Effector CD4-positive, alpha-beta T cell (primary cell): ENCODE data around the gene PCDH18.
"Not testable (repeated sequence)": the region's sequence is repeated elsewhere in the genome, so short reads cannot be mapped to it uniquely, and the experiment has no call there.

Source experiments
- DNase-seq: peaks from one replicate; pipeline ENCODE4 v3.0.0-alpha.2; 2020
- total RNA-seq: gene quantifications from one replicate; lab custom pipeline; 2026; lab: John Stamatoyannopoulos, UW

PCDH18 gene, protein sequence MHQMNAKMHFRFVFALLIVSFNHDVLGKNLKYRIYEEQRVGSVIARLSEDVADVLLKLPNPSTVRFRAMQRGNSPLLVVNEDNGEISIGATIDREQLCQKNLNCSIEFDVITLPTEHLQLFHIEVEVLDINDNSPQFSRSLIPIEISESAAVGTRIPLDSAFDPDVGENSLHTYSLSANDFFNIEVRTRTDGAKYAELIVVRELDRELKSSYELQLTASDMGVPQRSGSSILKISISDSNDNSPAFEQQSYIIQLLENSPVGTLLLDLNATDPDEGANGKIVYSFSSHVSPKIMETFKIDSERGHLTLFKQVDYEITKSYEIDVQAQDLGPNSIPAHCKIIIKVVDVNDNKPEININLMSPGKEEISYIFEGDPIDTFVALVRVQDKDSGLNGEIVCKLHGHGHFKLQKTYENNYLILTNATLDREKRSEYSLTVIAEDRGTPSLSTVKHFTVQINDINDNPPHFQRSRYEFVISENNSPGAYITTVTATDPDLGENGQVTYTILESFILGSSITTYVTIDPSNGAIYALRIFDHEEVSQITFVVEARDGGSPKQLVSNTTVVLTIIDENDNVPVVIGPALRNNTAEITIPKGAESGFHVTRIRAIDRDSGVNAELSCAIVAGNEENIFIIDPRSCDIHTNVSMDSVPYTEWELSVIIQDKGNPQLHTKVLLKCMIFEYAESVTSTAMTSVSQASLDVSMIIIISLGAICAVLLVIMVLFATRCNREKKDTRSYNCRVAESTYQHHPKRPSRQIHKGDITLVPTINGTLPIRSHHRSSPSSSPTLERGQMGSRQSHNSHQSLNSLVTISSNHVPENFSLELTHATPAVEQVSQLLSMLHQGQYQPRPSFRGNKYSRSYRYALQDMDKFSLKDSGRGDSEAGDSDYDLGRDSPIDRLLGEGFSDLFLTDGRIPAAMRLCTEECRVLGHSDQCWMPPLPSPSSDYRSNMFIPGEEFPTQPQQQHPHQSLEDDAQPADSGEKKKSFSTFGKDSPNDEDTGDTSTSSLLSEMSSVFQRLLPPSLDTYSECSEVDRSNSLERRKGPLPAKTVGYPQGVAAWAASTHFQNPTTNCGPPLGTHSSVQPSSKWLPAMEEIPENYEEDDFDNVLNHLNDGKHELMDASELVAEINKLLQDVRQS
- total RNA-seq = 0.94 reads per million

DNA sequence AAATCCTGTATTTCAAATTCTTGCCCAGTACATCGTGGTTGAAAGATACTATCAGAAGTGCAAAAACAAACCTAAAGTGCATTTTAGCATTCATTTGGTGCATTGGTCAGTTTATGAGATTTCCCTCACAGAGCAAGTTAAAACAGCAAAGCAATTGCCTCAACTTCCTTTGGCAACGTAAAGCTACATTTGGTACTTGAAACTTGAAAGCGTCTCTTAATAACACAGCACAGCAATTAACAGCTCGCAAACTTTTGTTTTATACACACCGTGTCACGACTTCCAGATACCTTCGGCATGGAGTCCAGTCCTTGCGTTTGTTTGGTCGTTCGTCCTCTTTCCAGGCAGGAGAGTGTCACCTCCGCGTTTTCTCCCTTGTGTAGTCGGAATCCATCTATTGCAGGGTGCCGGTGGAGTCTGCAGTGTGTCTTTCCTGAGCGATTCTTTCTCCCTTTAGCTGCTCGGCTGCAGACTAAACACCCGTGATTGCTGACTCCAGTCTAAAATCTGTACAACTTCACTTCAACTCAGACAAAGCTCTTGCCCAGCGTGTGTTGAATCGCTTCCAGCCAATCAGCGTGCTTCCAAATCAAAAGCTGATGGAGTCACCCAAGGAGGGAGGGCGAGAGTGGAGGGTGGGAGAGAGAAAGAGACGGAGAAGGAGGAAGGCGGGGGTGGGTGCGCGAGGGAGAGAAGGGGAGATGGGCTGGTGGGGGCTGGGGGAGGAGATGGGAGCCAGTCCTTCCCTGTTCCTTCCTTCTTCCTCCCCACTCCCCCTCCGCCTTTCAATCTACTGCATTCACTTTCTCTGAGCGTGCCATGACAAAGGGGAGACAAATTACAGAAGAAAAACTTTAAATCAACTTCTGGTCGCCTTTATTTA, at the start of gene PCDH18:
Gene PCDH18 (minus strand): TSS at position 509 of the 883 bp plus-strand sequence. CDS start 406 bp downstream, at position 103.
- DNase-seq = no peak

DNA sequence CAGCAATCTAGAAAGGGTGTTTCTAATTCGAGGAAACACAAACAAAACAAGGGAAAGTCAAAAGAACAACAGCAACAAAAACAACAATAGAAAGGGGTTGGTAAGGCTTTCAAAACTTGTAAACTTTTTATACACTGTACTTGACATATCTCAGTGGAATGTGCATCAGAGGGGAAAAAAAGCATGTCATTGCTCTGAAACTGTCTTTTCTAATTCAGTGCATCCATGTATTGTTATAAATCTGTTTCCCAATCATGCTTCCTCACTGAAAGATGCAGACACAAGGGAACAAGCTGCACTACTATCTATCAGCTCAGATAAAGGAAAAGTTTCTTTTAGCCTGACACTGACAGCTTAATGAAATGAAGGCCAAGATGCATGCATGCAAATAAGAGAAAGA, 44.2 kb upstream of the PCDH18 start:
- no peak for DNase-seq

DNA sequence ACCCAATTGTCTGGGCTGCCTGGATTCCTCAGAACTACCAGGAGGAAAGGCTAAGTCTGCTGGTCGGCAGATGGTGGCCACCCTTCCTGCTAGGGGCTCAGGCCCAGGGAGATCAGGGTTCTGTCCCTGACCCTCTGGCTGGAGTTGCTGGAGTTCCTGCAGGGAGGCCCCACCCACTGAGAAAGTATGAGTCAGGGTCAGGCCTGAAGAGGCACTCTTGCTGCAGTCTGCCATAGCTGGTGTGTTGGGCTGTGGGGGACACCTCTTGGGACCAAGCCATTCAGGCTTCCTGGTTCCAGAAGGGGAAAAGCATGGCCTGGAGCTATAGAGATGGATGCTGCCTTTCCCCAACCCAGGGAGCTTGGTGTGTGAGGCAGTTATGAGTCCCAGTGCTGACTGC, 40.4 kb upstream of the PCDH18 start:
- no peak for DNase-seq

DNA sequence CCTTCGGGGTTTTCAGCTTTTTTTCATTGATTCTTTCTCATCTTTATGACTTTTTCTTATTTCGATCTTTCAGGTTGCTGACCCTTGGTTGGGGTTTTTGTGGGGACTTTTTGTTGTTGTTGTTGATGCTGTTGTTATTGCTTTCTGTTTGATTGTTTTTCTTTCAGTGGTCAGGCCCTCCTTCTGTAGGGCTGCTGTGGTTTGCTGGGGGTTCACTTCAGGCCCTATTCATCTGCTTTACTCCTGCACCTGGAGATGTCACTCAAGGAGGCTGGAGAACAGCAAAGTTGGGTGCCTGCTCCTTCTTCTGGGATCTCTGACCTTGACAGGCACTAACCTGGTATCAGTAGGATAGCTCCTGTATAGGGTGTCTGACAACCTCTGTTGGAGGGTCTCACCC, 39.9 kb upstream of the PCDH18 start:
- DNase-seq = no peak

DNA sequence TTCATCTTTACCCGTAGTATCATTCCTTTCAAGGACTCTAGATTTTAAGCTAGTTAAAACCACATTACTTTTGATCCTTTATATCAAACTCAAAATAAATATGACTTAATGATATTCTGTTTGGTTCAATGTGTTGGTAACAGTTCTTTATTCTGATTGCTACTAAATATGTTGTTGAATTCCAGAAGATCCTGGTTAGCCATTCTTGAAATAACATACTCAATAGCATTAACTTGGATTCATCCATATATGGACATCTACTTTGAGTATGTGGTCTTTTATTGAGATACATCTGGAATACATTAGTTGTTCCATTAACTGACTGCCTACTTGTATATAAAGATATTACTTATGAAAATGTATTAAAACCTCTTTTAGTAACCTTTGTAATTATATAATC, 27.5 kb upstream of the PCDH18 start:
- DNase-seq = no peak

DNA sequence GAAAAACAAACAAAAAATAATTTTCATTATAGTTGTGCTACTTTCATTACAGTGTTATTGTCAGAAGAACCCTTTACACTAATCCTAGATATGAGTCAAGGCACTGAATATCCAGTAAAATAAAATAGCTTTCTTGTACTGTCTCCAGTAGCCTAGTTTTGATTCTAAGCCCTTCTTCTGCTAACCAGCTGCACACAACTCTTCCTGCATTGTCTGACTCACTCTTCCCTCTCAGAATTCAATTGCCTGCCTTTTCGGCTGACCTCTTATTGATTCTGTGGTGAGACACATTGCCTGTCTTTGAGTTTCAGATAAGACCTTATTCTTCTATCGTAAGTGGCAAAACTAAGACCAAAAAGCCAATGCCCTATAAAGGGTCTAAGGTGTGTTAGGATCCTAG, 26.7 kb upstream of the PCDH18 start:
- no peak for DNase-seq

DNA sequence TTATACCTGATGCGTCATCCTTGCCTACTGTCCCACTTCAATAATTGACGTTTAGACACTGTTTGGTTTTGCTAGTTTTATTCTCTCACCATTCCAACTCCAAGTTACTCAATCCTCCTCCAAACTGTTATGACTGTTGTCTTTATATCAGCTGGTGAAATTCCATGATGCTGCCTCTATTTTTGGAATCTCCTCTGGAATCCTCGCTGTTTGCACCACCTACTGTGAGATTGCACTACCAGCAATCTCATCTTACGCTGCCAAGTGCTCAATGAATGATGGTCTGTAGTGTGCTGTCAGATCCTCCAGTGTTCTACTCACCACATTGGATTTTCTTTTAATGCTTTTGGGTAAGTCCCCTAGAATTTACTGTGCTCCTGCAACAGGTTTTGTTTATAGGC, 13.2 kb upstream of the PCDH18 start:
- DNase-seq = no peak

DNA sequence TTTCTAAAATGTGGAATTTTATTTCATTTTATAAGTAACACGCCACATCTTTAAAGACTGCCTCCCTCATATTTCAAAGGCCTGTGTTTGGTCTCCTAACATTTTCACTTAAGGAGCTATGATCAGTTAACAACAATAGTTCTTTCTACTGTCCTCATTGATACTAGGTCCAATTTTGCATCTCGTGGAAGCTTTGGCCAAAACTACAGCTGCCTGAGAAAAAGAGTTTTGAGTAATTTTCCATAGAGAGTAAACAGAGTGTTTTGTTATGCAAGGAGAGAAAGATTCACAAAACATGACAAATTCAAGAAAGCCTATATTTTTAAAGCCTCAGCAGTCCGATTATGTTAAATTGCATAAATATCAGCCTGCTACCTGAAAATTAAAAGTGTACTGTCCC, 11.4 kb upstream of the PCDH18 start:
- DNase-seq = no peak

DNA sequence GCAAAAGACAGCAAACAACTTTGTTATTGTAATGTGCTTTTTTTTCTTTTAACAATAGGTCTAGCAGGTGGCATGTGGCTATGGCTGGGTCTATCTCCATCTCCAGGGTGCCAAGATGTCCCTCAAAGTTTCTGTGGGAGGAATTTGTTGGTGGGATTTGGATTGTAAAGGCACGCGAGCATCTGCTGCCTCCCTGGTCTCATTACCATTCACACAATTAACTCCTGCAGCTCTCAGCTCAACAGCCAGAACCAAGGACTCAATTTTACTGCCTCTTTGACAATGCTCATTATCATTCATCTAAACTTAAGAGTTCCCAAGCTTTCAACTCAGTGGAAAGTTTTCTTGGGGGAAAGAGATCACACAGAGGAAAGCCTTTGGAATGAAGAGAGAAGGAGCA, 10.9 kb upstream of the PCDH18 start:
- DNase-seq = no peak

DNA sequence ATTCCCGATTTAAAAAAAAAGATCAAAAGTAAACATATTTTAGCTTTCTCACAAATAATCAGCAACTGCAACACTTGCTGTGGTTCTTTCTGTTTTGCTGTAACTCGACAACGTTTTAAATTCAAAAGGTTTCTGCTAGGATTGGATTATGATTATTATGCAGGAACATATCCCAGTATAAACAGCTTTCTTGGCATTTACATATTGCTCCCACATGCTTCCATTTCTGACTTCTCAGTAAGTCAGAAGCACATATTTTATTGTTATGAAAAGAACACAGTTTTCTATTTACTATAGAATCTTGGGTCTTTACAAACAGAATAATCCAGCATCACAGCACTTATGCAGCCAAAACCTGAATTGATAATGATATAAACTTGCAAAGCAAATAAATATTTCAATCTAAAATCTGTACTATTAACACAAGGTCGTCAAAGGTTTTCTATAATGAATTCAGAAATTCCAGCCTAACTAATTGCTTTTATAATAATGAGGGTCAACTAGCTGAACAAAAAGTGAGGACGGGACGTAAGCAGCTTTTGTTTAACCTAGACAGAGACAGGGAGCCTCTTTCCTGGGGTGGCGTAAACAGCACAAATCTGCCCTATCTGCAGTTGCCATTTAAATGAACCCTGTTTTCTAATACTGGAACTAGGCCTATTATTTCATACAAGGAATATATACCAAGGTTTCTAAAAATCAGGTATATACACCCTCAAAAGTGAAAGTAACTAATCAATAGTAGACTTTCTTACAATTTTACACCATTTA, 9.8 kb upstream of the PCDH18 start:
- DNase-seq = no peak

DNA sequence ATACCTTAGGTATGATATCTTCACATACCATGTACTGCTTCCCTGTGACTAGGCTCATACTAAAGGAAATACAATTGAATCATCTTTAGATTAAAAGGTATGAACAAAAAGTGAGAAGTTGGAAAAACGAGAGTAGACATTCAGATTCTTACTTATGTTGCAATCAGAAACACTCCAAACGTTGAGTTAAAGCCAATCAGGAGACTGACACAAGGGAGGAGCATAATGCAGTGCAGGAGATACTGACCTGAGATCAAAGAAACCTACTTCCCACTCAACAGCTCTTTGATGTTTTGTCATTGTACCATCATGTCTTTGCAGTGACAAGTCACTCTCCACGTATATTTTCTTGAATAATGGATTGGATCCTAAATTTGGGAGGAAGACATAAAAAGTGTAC, 8.9 kb upstream of the PCDH18 start:
- no peak for DNase-seq

DNA sequence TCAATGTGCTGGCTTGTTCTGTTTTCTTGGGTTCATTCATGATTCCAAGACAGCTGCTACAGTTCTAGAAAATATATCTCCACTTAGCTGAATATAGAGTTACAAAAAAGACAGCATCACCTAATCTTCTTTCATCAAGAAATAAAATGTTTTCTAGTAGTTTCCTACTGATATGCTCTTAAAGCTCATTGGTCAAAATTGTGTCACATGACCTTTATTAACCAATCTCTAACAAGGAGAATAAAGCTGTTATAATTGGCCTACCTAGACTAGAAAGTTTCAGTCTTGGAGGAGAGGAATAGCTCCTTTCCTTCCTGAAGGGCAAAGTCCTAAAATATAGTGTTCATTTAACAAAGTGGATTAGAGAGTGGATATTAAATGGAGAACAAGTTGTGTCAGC, 8.1 kb upstream of the PCDH18 start:
- DNase-seq = no peak

DNA sequence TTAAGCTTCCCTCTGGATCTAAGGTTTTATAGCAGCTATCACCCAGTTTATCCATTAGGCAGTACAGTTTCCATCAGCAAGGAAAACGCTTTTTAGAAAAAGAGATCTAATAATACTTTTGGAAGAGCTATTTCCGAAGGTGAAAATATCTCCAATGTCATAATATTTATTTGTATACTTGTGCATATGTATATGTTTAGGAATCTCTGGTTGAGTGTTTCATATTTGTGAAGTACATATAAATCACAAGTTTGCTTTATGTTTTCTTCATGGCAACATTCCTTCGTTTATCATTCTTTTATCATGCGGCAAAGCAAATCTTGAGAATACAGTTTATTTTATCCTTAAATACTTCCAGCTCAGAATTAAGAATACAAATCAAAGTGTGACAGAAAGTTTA, 6.2 kb upstream of the PCDH18 start:
- no peak for DNase-seq

DNA sequence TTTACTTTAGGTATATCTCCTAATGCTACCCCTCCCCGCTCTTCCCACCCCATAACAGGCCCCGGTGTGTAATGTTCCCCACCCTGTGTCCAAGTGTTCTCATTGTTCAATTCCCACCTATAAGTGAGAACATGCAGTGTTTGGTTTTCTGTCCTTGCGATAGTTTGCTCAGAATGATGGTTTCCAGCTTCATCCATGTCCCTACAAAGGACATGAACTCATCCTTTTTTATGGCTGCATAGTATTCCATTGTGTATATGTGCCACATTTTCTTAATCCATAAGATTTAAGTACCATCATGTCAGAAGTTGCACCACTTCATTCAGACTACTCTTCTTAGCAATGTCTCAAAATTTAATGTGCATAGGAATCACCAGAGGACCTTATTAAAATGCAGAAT, 5.5 kb upstream of the PCDH18 start:
- DNase-seq = not testable (repeated sequence)

DNA sequence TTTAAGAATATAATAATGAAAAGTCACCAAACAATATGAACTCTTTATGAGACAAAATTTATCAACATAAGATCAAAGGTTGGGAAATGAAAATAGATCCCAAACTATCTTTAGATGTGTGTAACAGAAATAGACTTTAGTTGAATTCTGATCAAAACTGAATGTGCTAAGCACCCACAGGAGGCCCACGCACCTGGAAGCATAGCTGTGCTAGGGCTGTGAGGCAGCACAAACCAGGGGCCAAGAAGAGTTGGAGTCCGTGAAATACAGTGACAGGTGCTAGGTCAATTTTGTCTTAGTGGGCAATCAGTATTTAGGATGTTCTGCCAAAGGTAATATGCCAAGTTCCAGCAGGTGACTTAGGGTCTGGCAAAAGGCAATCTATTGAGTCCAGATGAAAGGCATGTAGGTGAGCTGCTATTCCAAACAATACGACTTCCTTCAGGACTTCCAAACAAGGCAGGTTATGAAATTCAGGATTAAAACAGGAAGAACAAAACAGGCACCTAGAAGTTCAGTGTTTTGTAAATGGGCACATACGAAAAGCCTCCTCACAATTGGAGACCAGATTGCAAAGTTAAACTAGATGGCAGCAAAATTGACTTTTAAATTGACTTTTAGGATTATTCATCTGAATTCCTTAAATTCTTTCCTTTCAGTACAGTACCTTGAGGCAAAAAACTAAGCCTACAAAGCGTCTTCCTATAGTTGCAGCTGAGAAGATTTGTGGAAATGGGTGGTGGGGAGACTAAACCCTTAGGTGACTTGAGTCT, 4.7 kb upstream of the PCDH18 start:
- no peak for DNase-seq

DNA sequence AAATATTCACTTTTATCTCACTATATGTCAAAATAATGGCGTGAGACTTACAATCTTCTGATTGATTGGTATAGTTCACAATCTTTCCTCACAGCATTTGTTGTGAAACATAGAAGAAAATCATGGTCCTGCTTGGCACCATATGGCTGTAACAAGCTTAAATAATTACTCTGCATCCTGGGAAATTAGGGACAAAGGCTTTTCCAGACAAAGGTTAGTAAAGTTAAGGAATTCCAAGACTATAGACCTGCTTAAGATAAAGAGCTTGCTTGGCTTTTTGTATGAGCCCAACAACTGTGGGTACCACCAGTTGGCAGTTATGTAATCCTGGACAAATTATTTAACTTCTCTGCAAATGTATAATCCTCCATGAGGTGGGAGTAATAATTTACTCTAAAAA, 3.4 kb upstream of the PCDH18 start:
- DNase-seq = no peak

DNA sequence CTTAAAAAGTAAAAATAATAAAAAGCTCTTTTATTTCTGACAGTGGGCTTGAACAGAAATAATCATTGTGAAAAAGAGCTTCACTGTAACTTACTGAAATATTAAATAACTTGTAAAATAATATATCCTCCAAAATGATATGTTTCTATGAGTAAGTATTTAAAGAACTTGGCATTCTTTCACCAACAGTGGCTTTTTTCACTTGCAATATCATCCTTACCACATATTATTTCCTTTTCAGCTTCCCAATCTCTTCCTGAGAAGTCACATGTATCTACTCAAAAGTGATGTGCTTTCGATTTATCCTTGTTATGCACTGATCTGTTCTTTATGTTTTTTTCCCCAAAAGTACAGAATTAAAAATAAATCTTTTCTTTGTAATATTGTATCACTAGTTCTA, 2.2 kb upstream of the PCDH18 start:
- no peak for DNase-seq

DNA sequence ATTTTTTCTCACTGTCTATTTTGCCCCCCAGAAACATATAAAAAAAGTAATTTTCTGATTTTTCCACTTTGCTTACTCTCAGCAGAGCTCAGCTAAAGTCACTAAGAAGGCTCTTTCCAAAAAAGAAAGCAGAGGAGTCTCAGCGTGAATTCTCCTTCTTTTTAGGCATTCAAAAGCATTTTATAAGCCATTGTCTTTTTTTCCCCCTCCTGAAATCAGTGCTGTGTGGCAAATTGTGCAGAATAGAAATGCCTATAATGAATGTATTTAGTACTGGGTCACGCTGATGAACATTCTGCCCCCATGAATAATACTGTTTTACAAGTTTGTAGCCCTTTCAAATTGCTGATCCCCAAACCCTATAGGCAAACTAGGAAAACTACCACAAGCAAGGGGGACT, 1.6 kb upstream of the PCDH18 start:
- no peak for DNase-seq

DNA sequence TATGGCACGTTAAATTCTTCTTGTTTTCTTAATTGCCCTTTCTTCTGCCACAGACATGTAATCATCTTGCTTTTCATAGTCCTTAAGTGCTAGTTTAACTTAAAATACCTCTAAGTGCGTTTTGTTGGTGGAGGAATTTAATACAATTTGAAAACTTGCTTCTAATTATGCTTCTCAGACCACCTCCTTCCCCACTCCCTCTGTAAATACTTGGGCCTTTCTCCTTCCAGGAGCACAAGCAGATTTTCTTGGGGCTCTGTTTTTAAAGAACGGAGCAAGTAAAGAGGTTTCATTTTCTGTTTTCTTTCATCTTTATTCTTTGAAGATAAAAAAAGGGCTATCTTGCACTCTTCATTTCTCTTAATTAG, 559 bp upstream of the PCDH18 start:
- no peak for DNase-seq

DNA sequence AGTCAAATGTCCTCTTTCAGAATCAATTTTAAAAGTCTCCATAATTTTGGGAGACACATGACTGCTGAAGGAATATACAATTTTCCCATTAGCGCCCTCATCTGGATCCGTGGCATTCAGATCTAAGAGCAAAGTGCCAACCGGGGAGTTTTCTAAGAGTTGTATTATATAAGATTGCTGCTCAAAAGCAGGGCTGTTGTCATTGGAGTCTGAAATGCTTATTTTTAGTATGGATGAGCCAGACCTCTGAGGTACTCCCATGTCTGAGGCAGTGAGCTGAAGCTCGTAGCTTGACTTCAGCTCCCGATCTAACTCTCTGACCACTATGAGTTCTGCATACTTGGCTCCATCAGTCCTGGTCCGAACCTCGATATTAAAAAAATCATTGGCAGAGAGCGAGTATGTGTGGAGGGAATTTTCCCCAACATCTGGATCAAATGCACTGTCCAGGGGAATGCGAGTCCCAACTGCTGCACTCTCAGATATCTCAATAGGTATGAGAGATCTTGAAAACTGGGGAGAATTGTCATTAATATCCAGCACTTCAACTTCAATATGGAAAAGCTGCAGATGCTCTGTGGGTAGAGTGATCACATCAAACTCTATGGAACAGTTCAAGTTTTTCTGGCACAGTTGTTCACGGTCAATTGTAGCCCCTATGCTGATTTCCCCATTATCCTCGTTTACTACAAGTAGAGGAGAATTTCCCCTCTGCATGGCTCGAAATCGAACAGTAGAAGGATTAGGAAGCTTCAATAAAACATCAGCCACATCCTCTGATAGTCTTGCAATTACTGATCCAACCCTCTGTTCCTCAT, 917 bp downstream of the PCDH18 start:
- no peak for DNase-seq
